ENCODE data around the gene ADAMTSL5. TPM values are rescaled to one million over a fixed set of nuclear protein-coding genes. Genes with fewer than 3 reads are reported as not detected.
"Not testable (repeated sequence)": the region's sequence is repeated elsewhere in the genome, so short reads cannot be mapped to it uniquely, and the experiment has no call there.

The ADAMTSL5 gene
- total and polyA plus RNA-seq, 2 donors = 4.1 to 9.4 TPM

GRCh38 chr19:1503089-1503924, 9.5 kb downstream of the ADAMTSL5 start:
- Histone ChIP-seq H3K4me1 (ENCODE audit: insufficient read depth) (no peaks in the 10 kb centered on the region), H3K4me3 (ENCODE audit: low read depth, low read length) (no peak overlapping the region), H3K36me3 (ENCODE audit: insufficient read depth) (no peaks in the 10 kb centered on the region), H3K27ac (ENCODE audit: low read depth) (no peak overlapping the region)
- no peak for DNase-seq (ENCODE audit: extremely low spot score)
- 6% methylated on average over 49 of the region's 49 CpGs for WGBS

GRCh38 chr19:1502433-1503088, 10.3 kb downstream of the ADAMTSL5 start:
- Histone ChIP-seq H3K27ac (ENCODE audit: low read depth) (no peak overlapping the region), H3K4me1 (ENCODE audit: insufficient read depth) (no peaks in the 10 kb centered on the region), H3K4me3 (ENCODE audit: low read depth, low read length) (no peak overlapping the region), H3K36me3 (ENCODE audit: insufficient read depth) (no peaks in the 10 kb centered on the region)
- WGBS = 48% methylated on average over 14 of the region's 14 CpGs
- no peak for DNase-seq (ENCODE audit: extremely low spot score)

GRCh38 chr19:1501200-1501595, 11.6 kb downstream of the ADAMTSL5 start:
- H3K4me3 ChIP-seq (ENCODE audit: low read depth, low read length) = no peak overlapping the region
- no peaks in the 10 kb centered on the region for H3K4me1 ChIP-seq (ENCODE audit: insufficient read depth)
- no peaks in the 10 kb centered on the region for H3K36me3 ChIP-seq (ENCODE audit: insufficient read depth)
- 71% methylated on average over 9 of the region's 9 CpGs for WGBS
- DNase-seq (ENCODE audit: extremely low spot score) = no peak
- H3K27ac ChIP-seq (ENCODE audit: low read depth) = no peak overlapping the region

- WGBS = 88% methylated on average over 19 of the region's 34 CpGs
- DNase-seq (ENCODE audit: extremely low spot score) = not testable (repeated sequence)
Measured at GRCh38 chr19:1499231-1499630, 13.6 kb downstream of the ADAMTSL5 start.

GRCh38 chr19:1497578-1498235, 15.1 kb downstream of the ADAMTSL5 start:
- H3K36me3 ChIP-seq (ENCODE audit: insufficient read depth) = no peaks in the 10 kb centered on the region
- DNase-seq (ENCODE audit: extremely low spot score) = no peak
- no peaks in the 10 kb centered on the region for H3K4me1 ChIP-seq (ENCODE audit: insufficient read depth)
- WGBS = 80% methylated on average over 25 of the region's 25 CpGs
- no peak overlapping the region for H3K27ac ChIP-seq (ENCODE audit: low read depth)
- no peak overlapping the region for H3K4me3 ChIP-seq (ENCODE audit: low read depth, low read length)

More at GRCh38 chr19:1499231-1499630, 13.6 kb downstream of the ADAMTSL5 start:
- H3K27ac ChIP-seq (ENCODE audit: low read depth); H3K4me3 ChIP-seq (ENCODE audit: low read depth, low read length); H3K36me3 ChIP-seq (ENCODE audit: insufficient read depth); H3K4me1 ChIP-seq (ENCODE audit: insufficient read depth): not testable (repeated sequence)

GRCh38 chr19:1496714-1497577, 15.9 kb downstream of the ADAMTSL5 start:
- no peak for DNase-seq (ENCODE audit: extremely low spot score)
- H3K4me3 ChIP-seq (ENCODE audit: low read depth, low read length) = no peak overlapping the region
- H3K4me1 ChIP-seq (ENCODE audit: insufficient read depth) = no peaks in the 10 kb centered on the region
- WGBS = 66% methylated on average over 39 of the region's 39 CpGs
- no peak overlapping the region for H3K27ac ChIP-seq (ENCODE audit: low read depth)
- H3K36me3 ChIP-seq (ENCODE audit: insufficient read depth) = no peaks in the 10 kb centered on the region

- WGBS = 77% methylated on average over 40 of the region's 40 CpGs
Measured at GRCh38 chr19:1495799-1496713, 16.8 kb downstream of the ADAMTSL5 start.

GRCh38 chr19:1495051-1495798, 17.6 kb downstream of the ADAMTSL5 start:
- WGBS = 85% methylated on average over 37 of the region's 37 CpGs
- DNase-seq (ENCODE audit: extremely low spot score) = no peak
- Histone ChIP-seq H3K27ac (ENCODE audit: low read depth) (no peak overlapping the region), H3K36me3 (ENCODE audit: insufficient read depth) (no peaks in the 10 kb centered on the region), H3K4me1 (ENCODE audit: insufficient read depth) (no peaks in the 10 kb centered on the region), H3K4me3 (ENCODE audit: low read depth, low read length) (no peak overlapping the region)

More at GRCh38 chr19:1495799-1496713, 16.8 kb downstream of the ADAMTSL5 start:
- no peak for DNase-seq (ENCODE audit: extremely low spot score)
- Histone ChIP-seq H3K4me1 (ENCODE audit: insufficient read depth) (no peaks in the 10 kb centered on the region), H3K27ac (ENCODE audit: low read depth) (no peak overlapping the region), H3K36me3 (ENCODE audit: insufficient read depth) (no peaks in the 10 kb centered on the region), H3K4me3 (ENCODE audit: low read depth, low read length) (no peak overlapping the region)

- Histone ChIP-seq H3K27ac (ENCODE audit: low read depth) (no peak overlapping the region), H3K36me3 (ENCODE audit: insufficient read depth) (no peaks in the 10 kb centered on the region), H3K4me3 (ENCODE audit: low read depth, low read length) (no peak overlapping the region), H3K4me1 (ENCODE audit: insufficient read depth) (no peaks in the 10 kb centered on the region)
- no peak for DNase-seq (ENCODE audit: extremely low spot score)
- 53% methylated on average over 15 of the region's 15 CpGs for WGBS
Measured at GRCh38 chr19:1494115-1494815, 18.6 kb downstream of the ADAMTSL5 start.

- Histone ChIP-seq H3K27ac (ENCODE audit: low read depth) (no peak overlapping the region), H3K36me3 (ENCODE audit: insufficient read depth) (no peaks in the 10 kb centered on the region), H3K4me3 (ENCODE audit: low read depth, low read length) (no peak overlapping the region), H3K4me1 (ENCODE audit: insufficient read depth) (no peaks in the 10 kb centered on the region)
- WGBS = 71% methylated on average over 10 of the region's 10 CpGs
- DNase-seq (ENCODE audit: extremely low spot score) = no peak
Measured at GRCh38 chr19:1492474-1493006, 20.3 kb downstream of the ADAMTSL5 start.

GRCh38 chr19:1491849-1492170, 21.0 kb downstream of the ADAMTSL5 start:
- Histone ChIP-seq H3K27ac (ENCODE audit: low read depth) (no peak overlapping the region), H3K4me1 (ENCODE audit: insufficient read depth) (no peaks in the 10 kb centered on the region), H3K36me3 (ENCODE audit: insufficient read depth) (no peaks in the 10 kb centered on the region), H3K4me3 (ENCODE audit: low read depth, low read length) (no peak overlapping the region)
- no peak for DNase-seq (ENCODE audit: extremely low spot score)
- 53% methylated on average over 12 of the region's 12 CpGs for WGBS

Measured in urinary bladder (tissue), 4 donors.